T47D (cell line): ENCODE measurements around the gene SUCLG2.

Experiments used
- DNase-seq, 2 experiments: peaks; one replicate each; pipeline versions ENCODE4 v3.0.0 to v3.0.0-alpha.2; 2011 to 2012; ENCODE audit warnings: low read depth in 1 of 2, low spot score in 1 of 2
- JUND ChIP-seq: IDR thresholded peaks from 2 replicates; pipeline ENCODE4 v1.6.1; 2012; ENCODE audit warnings: low read depth
- in situ Hi-C: cut with HindIII; loops from 2 replicates; pipeline ENCODE4 v1.10.0; 2016; ENCODE audit warnings: low sequenced_read_pairs, low pct_unique_long_range_greater_than_20kb

SUCLG2 gene

DNA sequence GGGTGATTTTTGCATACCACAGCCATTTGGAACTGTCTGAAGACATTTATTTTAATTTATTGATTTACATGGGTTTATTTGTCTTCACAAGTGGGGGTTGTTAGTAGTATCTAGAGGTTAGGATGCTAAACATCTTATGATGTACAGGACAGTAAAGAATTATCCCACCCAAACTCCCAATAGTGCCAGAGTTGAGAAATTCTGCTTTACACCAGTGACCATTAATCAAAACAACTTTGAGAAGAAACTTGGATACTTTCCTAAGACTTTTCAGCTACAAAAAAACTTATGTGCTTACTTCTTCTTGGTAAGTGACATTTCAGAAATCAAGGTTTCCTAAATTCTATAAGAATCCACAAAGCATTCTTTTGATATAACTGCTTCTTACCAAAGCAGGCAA is 156.7 kb downstream of the SUCLG2 start:
- no peak for TF ChIP-seq JUND
- no peak for DNase-seq
- in situ Hi-C loops, result no loop called here

- no peak for TF ChIP-seq JUND
- in situ Hi-C loops, result no loop called here
- DNase-seq, result peak in 1 of 2 experiments; percentile 7
These were observed 158.7 kb downstream of the SUCLG2 start for GRCh38 chr3:67495751-67496150.

- TF ChIP-seq JUND, result no peak
- in situ Hi-C loops, result no loop called here
- DNase-seq, result no peak
These were observed 160.6 kb downstream of the SUCLG2 start for GRCh38 chr3:67493808-67494207.

DNA sequence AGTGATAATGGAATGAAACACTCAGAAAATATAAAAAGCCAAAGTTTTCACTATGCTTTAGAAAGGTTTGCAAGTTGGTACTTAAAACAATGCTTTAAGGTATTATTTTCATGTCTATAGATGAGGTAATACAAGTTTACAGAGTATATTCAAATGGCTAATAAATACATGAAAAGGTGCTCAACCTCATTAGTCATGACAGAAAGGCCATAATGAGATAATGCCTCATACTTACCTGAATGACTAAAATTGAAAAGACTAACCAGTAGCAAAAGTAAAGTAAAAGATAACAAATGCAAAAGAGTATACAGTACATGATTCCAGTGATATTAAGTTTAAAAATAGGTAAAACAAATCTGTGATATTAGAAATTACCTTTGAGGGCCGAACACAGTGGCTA is 163.8 kb downstream of the SUCLG2 start:
- no peak for DNase-seq
- in situ Hi-C loops, result no loop called here
- TF ChIP-seq JUND, result no peak

- TF ChIP-seq JUND, result no peak
- DNase-seq, result no peak
- in situ Hi-C loops, result no loop called here
These were observed 164.6 kb downstream of the SUCLG2 start for GRCh38 chr3:67489816-67490215.

GRCh38 chr3:67487564-67488114 is 166.8 kb downstream of the SUCLG2 start:
- in situ Hi-C loops, result no loop called here
- DNase-seq, result no peak
- no peak for TF ChIP-seq JUND

DNA sequence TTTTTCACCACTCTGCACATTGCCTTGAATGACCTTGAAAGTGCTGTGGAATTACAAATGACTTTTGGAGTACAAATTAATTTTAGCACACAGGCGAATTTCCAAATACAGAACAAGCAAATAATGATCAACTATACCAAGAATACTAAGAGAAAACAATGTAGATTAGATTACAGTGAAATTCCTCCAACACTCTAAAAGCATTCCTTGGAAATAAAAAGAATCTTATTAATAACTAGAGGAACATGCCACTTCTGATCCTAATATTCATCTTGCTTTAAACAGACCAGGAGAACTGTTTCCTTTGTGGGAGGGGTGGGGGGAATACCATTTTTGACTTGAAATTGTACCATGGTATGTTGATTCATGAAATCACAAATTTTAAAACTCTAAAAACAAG is 167.5 kb downstream of the SUCLG2 start:
- in situ Hi-C loops, result no loop called here
- TF ChIP-seq JUND, result no peak

GRCh38 chr3:67484085-67484484 is 170.3 kb downstream of the SUCLG2 start:
- TF ChIP-seq JUND, result no peak
- DNase-seq, result no peak
- in situ Hi-C loops, result no loop called here

More for the DNA sequence above, 167.5 kb downstream of the SUCLG2 start:
- no peak for DNase-seq

DNA sequence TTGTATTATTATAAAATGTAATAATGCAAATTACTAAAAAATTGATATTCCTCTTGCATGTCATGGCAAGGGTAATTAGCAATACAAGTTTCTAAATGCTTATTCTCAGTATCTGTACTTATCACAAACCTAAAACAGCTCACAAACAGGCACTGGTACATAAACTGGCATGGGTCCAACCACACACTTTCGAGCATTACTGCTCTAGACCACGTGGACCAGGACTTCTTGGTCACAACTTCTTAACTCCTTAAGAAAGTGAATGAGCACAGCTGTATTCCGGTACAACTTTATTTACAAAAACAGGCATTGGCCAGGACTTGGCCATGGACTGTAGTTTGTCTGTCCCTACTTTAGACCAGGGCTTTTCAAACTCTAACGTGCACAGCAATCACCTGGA is 173.3 kb downstream of the SUCLG2 start:
- no peak for TF ChIP-seq JUND
- in situ Hi-C loops, result no loop called here
- no peak for DNase-seq

- DNase-seq, result no peak
- TF ChIP-seq JUND, result no peak
- in situ Hi-C loops, result no loop called here
These were observed 176.0 kb downstream of the SUCLG2 start for GRCh38 chr3:67478423-67478822.

DNA sequence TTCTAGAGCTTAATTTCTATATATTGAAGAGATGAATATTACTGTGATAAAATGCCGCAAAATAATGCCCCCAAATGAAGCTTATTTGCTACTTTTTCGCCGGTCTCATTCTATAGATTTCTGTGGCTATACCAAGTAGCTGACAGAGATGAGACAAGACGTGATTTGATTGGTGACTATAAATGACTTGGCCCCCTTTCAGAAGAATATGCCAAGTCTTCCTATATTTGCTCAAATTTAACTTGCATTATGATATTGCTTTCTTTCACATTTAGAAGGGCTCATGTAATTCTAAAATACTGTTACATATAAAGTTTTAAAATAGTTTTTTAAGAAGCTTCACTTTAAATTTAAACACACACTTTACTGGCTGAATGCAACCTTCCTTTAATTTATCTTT is 180.1 kb downstream of the SUCLG2 start:
- DNase-seq, result no peak
- in situ Hi-C loops, result no loop called here
- TF ChIP-seq JUND, result no peak

GRCh38 chr3:67472674-67473201 is 181.7 kb downstream of the SUCLG2 start:
- in situ Hi-C loops, result no loop called here
- TF ChIP-seq JUND, result no peak
- no peak for DNase-seq

DNA sequence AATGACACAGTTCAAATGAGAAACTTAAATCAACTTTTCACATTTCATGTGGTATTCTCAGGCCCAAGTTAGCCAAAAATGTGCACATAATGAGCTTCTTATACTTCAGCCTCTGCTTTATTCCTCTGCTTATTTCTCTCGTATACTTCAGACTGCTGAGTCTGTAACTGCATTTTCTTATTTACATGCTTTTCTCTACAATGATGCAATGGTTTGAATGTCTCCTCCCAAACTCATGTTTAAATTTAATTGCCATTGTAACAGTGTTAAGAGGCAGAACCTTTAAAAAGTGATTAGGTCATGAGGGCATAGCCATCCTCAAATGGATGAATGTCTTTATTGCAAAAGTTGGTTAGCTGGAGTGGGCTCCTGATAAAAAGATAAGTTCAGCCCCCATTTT is 184.2 kb downstream of the SUCLG2 start:
- DNase-seq, result no peak
- TF ChIP-seq JUND, result no peak
- in situ Hi-C loops, result no loop called here

DNA sequence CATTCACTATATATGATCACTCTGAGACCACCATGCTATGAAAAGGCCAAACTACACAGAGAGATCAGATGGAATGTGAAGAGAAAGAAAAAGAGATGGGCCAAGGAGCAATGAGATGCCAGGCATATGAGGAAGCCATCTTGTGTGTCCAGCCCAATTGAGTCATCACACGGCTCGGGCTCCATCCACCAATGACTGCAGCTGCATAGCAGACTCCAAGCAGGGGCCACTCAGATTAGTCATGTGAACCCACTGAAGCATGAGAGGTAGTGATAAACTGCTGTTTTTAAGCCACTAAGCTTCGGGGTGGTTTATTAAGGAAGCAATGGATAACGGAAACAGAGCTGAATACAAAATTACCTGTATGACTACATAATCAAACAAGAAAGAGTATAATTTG is 185.9 kb downstream of the SUCLG2 start:
- in situ Hi-C loops, result no loop called here
- no peak for TF ChIP-seq JUND
- DNase-seq, result no peak

DNA sequence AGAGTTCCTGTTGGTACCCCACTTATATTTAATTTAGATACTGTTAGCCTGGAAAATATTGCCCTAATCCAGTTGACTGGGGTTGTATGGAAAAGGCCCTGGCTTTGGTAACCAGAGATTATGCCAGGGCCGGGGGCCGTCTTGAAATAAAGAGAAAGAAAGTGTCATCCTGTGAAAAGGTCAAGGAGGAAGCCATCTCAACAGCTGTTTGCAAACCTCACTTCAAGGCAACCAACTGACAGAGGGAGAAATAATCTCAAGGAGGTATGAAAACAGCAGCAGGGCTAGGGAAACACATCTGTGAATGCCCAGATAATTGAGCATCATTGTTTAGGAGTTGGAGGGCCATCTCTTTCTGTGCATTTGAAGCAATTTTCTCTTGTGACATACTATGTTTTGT is 190.8 kb downstream of the SUCLG2 start:
- no peak for TF ChIP-seq JUND
- DNase-seq, result no peak
- in situ Hi-C loops, result no loop called here
